ENCODE measurements around the gene E2F6. TPM values are rescaled to one million over a fixed set of nuclear protein-coding genes. Genes with fewer than 3 reads are reported as not detected.

Gene E2F6
- total RNA-seq, 4 donors from 2014 or later = 3.6 to 14.5 (median 9.9) TPM

DNA sequence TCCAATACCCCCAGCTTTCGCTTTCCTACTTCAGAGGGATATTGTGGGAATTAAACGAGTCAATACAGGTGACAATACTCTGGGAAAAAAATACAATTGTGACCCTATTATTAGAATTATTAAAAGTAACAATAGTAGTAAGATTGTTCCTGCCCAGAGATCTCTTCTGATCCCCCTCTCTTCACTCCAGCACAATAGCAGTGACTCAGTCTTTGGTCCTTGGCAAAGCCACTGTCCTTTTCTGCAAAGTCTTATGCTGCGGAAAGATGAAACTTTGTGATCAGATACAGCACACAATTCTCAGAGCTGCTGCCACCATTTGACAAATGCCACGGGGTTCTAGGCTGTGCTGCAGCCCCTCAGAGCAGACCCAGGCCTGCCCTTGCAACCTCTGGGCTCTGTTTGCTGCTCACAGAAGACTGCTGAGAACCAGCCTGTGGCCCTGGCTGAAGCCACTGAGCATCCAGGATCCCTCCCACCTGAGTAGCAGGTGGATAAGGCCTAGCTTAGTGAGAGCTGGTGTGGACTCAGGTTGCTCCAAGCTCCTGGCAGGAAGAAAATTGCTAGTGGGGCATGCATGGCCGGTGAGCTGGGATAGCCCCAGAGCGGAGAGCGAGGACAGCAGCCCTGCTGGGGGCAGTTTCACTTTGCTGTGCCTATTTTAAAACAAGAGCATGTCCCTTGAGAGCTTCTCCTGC lies 61.4 kb downstream of the E2F6 start:
- no peak overlapping the region for H3K4me3 ChIP-seq
- WGBS, 2 donors = 65 to 75% methylated on average over 6 to 7 of the region's 7 CpGs
- H3K4me1 ChIP-seq = peaks cover 0 to 32% (median 3%) of the 10 kb centered on the region in 3 donors
- no peaks in the 10 kb centered on the region for H3K9me3 ChIP-seq
- H3K36me3 ChIP-seq = no peaks in the 10 kb centered on the region
- H3K27ac ChIP-seq = peak overlapping the region; percentile 22 to 80 (median 78)
- no peaks in the 10 kb centered on the region for H3K27me3 ChIP-seq
- intact Hi-C loops (cut with DNase I) = no loop called here
- DNase-seq = no peak
- no peak for TF ChIP-seq POLR2A (IDR thresholded peaks at IDR 0.05)
- TF ChIP-seq, protein P1, sequence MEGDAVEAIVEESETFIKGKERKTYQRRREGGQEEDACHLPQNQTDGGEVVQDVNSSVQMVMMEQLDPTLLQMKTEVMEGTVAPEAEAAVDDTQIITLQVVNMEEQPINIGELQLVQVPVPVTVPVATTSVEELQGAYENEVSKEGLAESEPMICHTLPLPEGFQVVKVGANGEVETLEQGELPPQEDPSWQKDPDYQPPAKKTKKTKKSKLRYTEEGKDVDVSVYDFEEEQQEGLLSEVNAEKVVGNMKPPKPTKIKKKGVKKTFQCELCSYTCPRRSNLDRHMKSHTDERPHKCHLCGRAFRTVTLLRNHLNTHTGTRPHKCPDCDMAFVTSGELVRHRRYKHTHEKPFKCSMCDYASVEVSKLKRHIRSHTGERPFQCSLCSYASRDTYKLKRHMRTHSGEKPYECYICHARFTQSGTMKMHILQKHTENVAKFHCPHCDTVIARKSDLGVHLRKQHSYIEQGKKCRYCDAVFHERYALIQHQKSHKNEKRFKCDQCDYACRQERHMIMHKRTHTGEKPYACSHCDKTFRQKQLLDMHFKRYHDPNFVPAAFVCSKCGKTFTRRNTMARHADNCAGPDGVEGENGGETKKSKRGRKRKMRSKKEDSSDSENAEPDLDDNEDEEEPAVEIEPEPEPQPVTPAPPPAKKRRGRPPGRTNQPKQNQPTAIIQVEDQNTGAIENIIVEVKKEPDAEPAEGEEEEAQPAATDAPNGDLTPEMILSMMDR (IDR thresholded peaks at IDR 0.05) = no peak

DNA sequence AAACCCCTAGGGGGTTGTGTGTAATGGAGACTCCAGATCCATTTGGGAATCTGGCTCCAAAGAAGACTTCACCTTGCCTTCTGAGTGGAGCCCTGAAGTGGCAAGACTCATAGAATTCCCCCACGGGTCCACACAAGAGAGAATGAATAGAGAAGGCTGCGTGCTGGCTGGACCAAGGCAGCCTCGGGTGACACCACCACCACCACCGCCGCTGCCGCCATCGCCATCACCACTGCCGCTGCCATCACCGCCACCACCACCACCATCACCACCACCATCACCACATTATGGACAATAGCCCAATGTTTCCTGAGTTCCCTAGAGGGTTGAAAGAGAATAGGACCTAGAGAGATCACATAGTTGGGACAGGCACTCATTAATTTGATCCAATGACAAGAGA lies 63.5 kb downstream of the E2F6 start:
- H3K36me3 ChIP-seq = no peaks in the 10 kb centered on the region

DNA sequence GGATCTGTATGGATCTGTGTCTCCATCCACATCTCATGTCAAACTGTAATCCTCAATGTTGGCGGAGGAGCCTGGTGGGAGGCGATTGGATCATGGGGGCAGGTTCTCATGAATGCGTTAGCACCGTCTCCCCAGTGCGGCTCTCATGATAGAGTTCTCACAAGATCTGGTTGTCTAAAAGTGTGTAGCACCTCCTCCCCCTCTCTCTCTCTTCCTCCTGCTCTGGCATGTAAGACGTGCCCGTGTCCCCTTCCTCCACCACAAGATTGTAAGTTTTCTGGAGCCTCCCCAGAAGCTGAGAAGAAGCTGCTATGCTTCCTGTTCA lies 66.6 kb downstream of the E2F6 start:
- TF ChIP-seq POLR2A (IDR thresholded peaks at IDR 0.05) = no peak
- TF ChIP-seq, protein P1 (IDR thresholded peaks at IDR 0.05) = no peak
- Histone ChIP-seq H3K4me3 (no peak overlapping the region), H3K36me3 (no peaks in the 10 kb centered on the region), H3K9me3 (no peaks in the 10 kb centered on the region), H3K4me1 (peaks cover 0 to 20% (median 0%) of the 10 kb centered on the region in 3 donors), H3K27ac (no peak overlapping the region), H3K27me3 (no peaks in the 10 kb centered on the region)
- DNase-seq = no peak
- intact Hi-C loops (cut with DNase I) = no loop called here
- 86 to 88% methylated on average over 7 of the region's 7 CpGs for WGBS, 2 donors

More for the DNA sequence above, 63.5 kb downstream of the E2F6 start:
- Histone ChIP-seq H3K4me1 (peaks cover 0 to 34% (median 3%) of the 10 kb centered on the region in 3 donors), H3K9me3 (no peaks in the 10 kb centered on the region), H3K27me3 (no peaks in the 10 kb centered on the region), H3K4me3 (no peak overlapping the region), H3K27ac (no peak overlapping the region)
- TF ChIP-seq, protein P1 (IDR thresholded peaks at IDR 0.05) = no peak
- no peak for TF ChIP-seq POLR2A (IDR thresholded peaks at IDR 0.05)
- intact Hi-C loops (cut with DNase I) = no loop called here
- DNase-seq = no peak
- 92 to 100% methylated on average over 9 of the region's 9 CpGs for WGBS, 2 donors

- H3K36me3 ChIP-seq = no peaks in the 10 kb centered on the region
Measured at GRCh38 chr2:11398750-11399437, 67.1 kb downstream of the E2F6 start.

DNA sequence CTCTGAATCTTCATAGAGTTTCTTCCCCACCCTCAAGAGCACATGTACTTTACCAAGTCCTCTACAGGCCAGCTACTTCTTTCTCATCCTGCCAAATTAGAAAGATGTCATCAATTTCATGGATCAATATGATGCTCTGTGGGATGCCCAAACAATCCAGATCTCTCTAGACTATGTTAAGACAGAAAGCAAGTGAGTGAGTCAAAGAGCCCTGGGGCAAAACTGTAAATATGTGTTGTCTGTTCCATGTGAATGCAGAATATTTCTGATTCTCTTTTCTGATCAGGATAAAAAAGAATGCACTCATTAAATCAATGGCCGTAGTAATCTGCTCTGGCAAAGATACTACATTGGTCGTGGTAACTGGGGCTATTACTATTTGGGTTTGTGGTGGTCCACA lies 68.4 kb downstream of the E2F6 start:
- intact Hi-C loops (cut with DNase I) = no loop called here

More at GRCh38 chr2:11398750-11399437, 67.1 kb downstream of the E2F6 start:
- Histone ChIP-seq H3K27ac (no peak overlapping the region), H3K4me3 (no peak overlapping the region), H3K9me3 (no peaks in the 10 kb centered on the region), H3K27me3 (no peaks in the 10 kb centered on the region), H3K4me1 (peaks cover 0 to 21% (median 0%) of the 10 kb centered on the region in 3 donors)
- 64 to 69% methylated on average over 13 to 14 of the region's 16 CpGs for WGBS, 2 donors
- intact Hi-C loops (cut with DNase I) = no loop called here
- no peak for TF ChIP-seq POLR2A (IDR thresholded peaks at IDR 0.05)
- TF ChIP-seq, protein P1 (IDR thresholded peaks at IDR 0.05) = no peak
- no peak for DNase-seq

More for the DNA sequence above, 68.4 kb downstream of the E2F6 start:
- H3K27ac ChIP-seq = no peak overlapping the region
- TF ChIP-seq, protein P1 (IDR thresholded peaks at IDR 0.05) = no peak
- TF ChIP-seq POLR2A (IDR thresholded peaks at IDR 0.05) = no peak
- H3K36me3 ChIP-seq = no peaks in the 10 kb centered on the region
- 66 to 83% methylated on average over 2 of the region's 2 CpGs for WGBS, 2 donors
- H3K4me1 ChIP-seq = peaks cover 0 to 33% (median 0%) of the 10 kb centered on the region in 3 donors
- no peaks in the 10 kb centered on the region for H3K27me3 ChIP-seq
- DNase-seq = no peak
- H3K4me3 ChIP-seq = no peak overlapping the region
- no peaks in the 10 kb centered on the region for H3K9me3 ChIP-seq
